GM23338 (cell line): ENCODE results near the gene COL4A3. TPM values are rescaled to one million over a fixed set of nuclear protein-coding genes. Genes with fewer than 3 reads are reported as not detected.
A peak's percentile ranks its signal among the peaks of the same experiment; 100 is the strongest.

Source experiments
- ATAC-seq: fragments of 200-7000 bp; cut with Tn5 transposase; 3 replicates; pipeline ENCODE4 v1.9.1; 2020
- DNase-seq: peaks from one replicate; pipeline ENCODE4 v3.0.0-alpha.2; 2015; ENCODE audit warnings: low spot score
- H2AFZ ChIP-seq: fragments of 200-600 bp; sonication (generic); 2 replicates; pipeline ENCODE4 v1.8.0; 2016; ENCODE audit warnings: antibody characterized with exemption, mild to moderate bottlenecking, moderate library complexity
- H3F3A ChIP-seq: fragments of 200-600 bp; sonication (generic); replicated peaks from 2 replicates; pipeline ENCODE4 v1.8.0; 2017; ENCODE audit warnings: antibody characterized with exemption, mixed run types, low read depth
- H3K27ac ChIP-seq: fragments of 200-600 bp; sonication (generic); 2 replicates; pipeline ENCODE4 v1.6.1; 2016; ENCODE audit warnings: low read depth
- H3K27me3 ChIP-seq: fragments of 200-600 bp; sonication (generic); 2 replicates; pipeline ENCODE4 v1.8.0; 2016; ENCODE audit warnings: mild to moderate bottlenecking, mixed run types, moderate library complexity; ENCODE audit not compliant: insufficient read depth
- H3K36me3 ChIP-seq: fragments of 200-600 bp; sonication (generic); 2 replicates; pipeline ENCODE4 v1.8.0; 2016; ENCODE audit warnings: mild to moderate bottlenecking; ENCODE audit not compliant: insufficient read depth
- H3K4me1 ChIP-seq: fragments of 200-600 bp; sonication (generic); 2 replicates; pipeline ENCODE4 v1.8.0; 2016; ENCODE audit warnings: mild to moderate bottlenecking, moderate library complexity; ENCODE audit not compliant: insufficient read depth
- H3K4me2 ChIP-seq: fragments of 200-600 bp; sonication (generic); 2 replicates; pipeline ENCODE4 v1.7.1; 2017; ENCODE audit warnings: mixed run types
- H3K4me3 ChIP-seq: fragments of 200-600 bp; sonication (generic); 2 replicates; pipeline ENCODE4 v1.6.1; 2016; ENCODE audit warnings: mixed run types
- H3K79me2 ChIP-seq: fragments of 200-600 bp; sonication (generic); replicated peaks from 2 replicates; pipeline ENCODE4 v1.8.0; 2017; ENCODE audit warnings: mild to moderate bottlenecking; ENCODE audit not compliant: insufficient read depth
- H3K9me2 ChIP-seq: fragments of 200-600 bp; sonication (generic); 2 replicates; pipeline ENCODE4 v1.8.0; 2017; ENCODE audit not compliant: insufficient read depth
- H4K20me1 ChIP-seq: fragments of 200-600 bp; sonication (generic); replicated peaks from 2 replicates; pipeline ENCODE4 v1.8.0; 2017; ENCODE audit warnings: mild to moderate bottlenecking; ENCODE audit not compliant: insufficient read depth
- H3K27ac Mint-ChIP-seq: 2 replicates; pipeline ENCODE4 v1.8.0; 2020; ENCODE audit warnings: inconsistent platforms, mild to moderate bottlenecking, moderate library complexity, mixed read lengths
- H3K27me3 Mint-ChIP-seq: 3 replicates; pipeline ENCODE4 v1.8.0; 2022; ENCODE audit warnings: low read depth, mild to moderate bottlenecking, moderate library complexity, mixed read lengths, inconsistent platforms; ENCODE audit not compliant: insufficient read depth, poor library complexity
- H3K36me3 Mint-ChIP-seq: 3 replicates; pipeline ENCODE4 v1.8.0; 2021; ENCODE audit warnings: low read depth, mild to moderate bottlenecking, inconsistent platforms, moderate library complexity, mixed read lengths
- H3K4me1 Mint-ChIP-seq: 3 replicates; pipeline ENCODE4 v1.8.0; 2020; ENCODE audit warnings: mild to moderate bottlenecking, inconsistent platforms, mixed read lengths
- H3K4me3 Mint-ChIP-seq: 3 replicates; pipeline ENCODE4 v1.8.0; 2021; ENCODE audit warnings: moderate library complexity, mild to moderate bottlenecking, inconsistent platforms, mixed read lengths
- H3K9me3 Mint-ChIP-seq: 3 replicates; pipeline ENCODE4 v1.8.0; 2020; ENCODE audit warnings: moderate library complexity, mild to moderate bottlenecking, inconsistent platforms, mixed read lengths
- CREB1 ChIP-seq: fragments of 250-450 bp; sonication (Bioruptor Pico); IDR thresholded peaks from 2 replicates; pipeline ENCODE4 v1.5.0; 2020; ENCODE audit warnings: low read depth, mild to moderate bottlenecking, moderate library complexity
- EZH2 ChIP-seq: fragments of 200-600 bp; sonication (generic); IDR thresholded peaks from one replicate; pipeline ENCODE4 v1.8.0; 2017; ENCODE audit warnings: antibody characterized with exemption, mild to moderate bottlenecking, low read depth; ENCODE audit not compliant: unreplicated experiment
- EZH2phosphoT487 ChIP-seq: fragments of 200-600 bp; sonication (generic); IDR thresholded peaks from one replicate; pipeline ENCODE4 v1.8.1; 2018; ENCODE audit warnings: antibody characterized with exemption; ENCODE audit not compliant: unreplicated experiment
- JUNB ChIP-seq: IDR thresholded peaks from one replicate; pipeline ENCODE4 v1.6.1; 2016; ENCODE audit warnings: antibody characterized with exemption; ENCODE audit not compliant: unreplicated experiment
- NANOG ChIP-seq: IDR thresholded peaks from 2 replicates; pipeline ENCODE4 v1.6.1; 2016; ENCODE audit warnings: antibody characterized with exemption, borderline replicate concordance
- POLR2AphosphoS5 ChIP-seq: IDR thresholded peaks from 2 replicates; pipeline ENCODE4 v1.6.1; 2016; ENCODE audit warnings: antibody characterized with exemption, low read depth
- STAT1 ChIP-seq: IDR thresholded peaks from one replicate; pipeline ENCODE4 v1.6.1; 2016; ENCODE audit warnings: antibody characterized with exemption; ENCODE audit not compliant: unreplicated experiment
- ZNF114 ChIP-seq: fragments of 250-450 bp; sonication (Bioruptor Pico); IDR thresholded peaks from 2 replicates; pipeline ENCODE4 v1.5.0; 2020; ENCODE audit warnings: mild to moderate bottlenecking, moderate library complexity
- ZNF331 ChIP-seq: fragments of 250-450 bp; sonication (Bioruptor Pico); IDR thresholded peaks from 2 replicates; pipeline ENCODE4 v1.5.0; 2020; ENCODE audit warnings: low read depth, mild to moderate bottlenecking, moderate library complexity
- polyA plus RNA-seq: library from polyadenylated mRNA; unstranded; fragments of >200 nt; fragmentation: Nextera tagmentation; extraction: Ambion mirVana; gene quantifications from 2 replicates; pipeline ENCODE4 v1.2.1, GENCODE V29; 2016
- total RNA-seq: library from RNA; depleted of rRNA; stranded (reverse); fragments of >200 nt; shearing (Covaris generic); gene quantifications from 2 replicates; pipeline ENCODE4 v1.2.3, GENCODE V29; 2014
- TF ChIP-seq, protein P1 (sequence below): fragments of 250-450 bp; sonication (Bioruptor Pico); IDR thresholded peaks from 2 replicates; pipeline ENCODE4 v1.5.0; 2020; ENCODE audit warnings: mild to moderate bottlenecking, moderate library complexity
- TF ChIP-seq, protein P2 (sequence below): IDR thresholded peaks from 2 replicates; pipeline ENCODE4 v1.6.1; 2016; ENCODE audit warnings: antibody characterized with exemption
- TF ChIP-seq, protein P3 (sequence below): IDR thresholded peaks from one replicate; pipeline ENCODE4 v1.6.1; 2018; ENCODE audit warnings: antibody characterized with exemption; ENCODE audit not compliant: unreplicated experiment
- TF ChIP-seq, protein P4 (sequence below), 2 experiments: fragments of 200-600 bp in 1 of 2; sonication (generic) in 1 of 2; conservative IDR thresholded peaks; 2 replicates each; pipeline versions ENCODE4 v1.5.1 to v1.6.1; 2016 to 2017; ENCODE audit warnings: antibody characterized with exemption in 2 of 2, low read depth in 2 of 2, mild to moderate bottlenecking in 2 of 2, moderate library complexity in 1 of 2

Gene COL4A3
- total and polyA plus RNA-seq, 2 experiments from 2014 or later: 1.1 to 3.5 TPM

DNA sequence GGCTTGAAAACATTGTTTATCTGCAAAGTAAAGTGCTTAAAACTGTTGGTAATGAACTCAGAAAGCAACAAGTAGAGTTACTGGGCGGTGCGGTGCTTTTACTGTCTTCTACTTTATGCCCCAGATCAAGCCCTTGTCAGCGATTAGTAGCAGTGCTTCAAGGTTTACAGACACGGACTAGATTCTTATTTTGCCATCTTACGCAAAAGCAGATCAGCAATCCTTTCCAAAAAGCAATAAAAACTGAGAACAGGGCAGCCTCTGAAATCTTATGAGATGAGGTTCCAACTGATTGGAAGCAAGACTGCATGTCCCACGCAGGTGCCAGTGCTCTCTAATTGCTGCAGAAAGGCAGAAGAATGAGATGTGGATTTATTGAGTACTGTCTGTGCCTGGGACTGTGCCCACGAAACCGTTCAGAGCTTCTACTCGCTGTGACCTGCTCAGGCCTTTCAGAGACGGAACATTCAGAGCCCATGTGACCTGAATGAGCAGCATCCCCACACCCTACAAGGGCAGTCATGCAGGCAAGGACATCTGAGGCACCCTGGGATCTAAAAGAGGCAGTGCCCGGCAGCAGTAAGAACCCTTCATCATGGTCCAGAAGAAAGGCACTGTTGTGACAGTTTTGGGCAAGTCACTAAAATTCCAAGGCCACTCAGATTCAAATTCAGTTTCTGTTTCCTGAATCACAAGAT is 15.7 kb downstream of the COL4A3 start:
- Mint-ChIP-seq H3K36me3 (no peaks in the 10 kb centered on the region; the same call in 2 of the 3 replicates), H3K27me3 (peaks cover 6% of the 10 kb centered on the region), H3K4me1 (peaks cover 14% of the 10 kb centered on the region), H3K27ac (no peak overlapping the region), H3K4me3 (no peak overlapping the region), H3K9me3 (no peaks in the 10 kb centered on the region; the same call in 2 of the 3 replicates)
- no peaks in the 10 kb centered on the region for H3K79me2 ChIP-seq
- no peaks in the 10 kb centered on the region for H3K36me3 ChIP-seq
- no peak overlapping the region for H3K4me2 ChIP-seq
- H3F3A ChIP-seq: no peaks in the 10 kb centered on the region
- ATAC-seq (no peak), DNase-seq (peak; percentile 9)
- TF ChIP-seq, protein P1, sequence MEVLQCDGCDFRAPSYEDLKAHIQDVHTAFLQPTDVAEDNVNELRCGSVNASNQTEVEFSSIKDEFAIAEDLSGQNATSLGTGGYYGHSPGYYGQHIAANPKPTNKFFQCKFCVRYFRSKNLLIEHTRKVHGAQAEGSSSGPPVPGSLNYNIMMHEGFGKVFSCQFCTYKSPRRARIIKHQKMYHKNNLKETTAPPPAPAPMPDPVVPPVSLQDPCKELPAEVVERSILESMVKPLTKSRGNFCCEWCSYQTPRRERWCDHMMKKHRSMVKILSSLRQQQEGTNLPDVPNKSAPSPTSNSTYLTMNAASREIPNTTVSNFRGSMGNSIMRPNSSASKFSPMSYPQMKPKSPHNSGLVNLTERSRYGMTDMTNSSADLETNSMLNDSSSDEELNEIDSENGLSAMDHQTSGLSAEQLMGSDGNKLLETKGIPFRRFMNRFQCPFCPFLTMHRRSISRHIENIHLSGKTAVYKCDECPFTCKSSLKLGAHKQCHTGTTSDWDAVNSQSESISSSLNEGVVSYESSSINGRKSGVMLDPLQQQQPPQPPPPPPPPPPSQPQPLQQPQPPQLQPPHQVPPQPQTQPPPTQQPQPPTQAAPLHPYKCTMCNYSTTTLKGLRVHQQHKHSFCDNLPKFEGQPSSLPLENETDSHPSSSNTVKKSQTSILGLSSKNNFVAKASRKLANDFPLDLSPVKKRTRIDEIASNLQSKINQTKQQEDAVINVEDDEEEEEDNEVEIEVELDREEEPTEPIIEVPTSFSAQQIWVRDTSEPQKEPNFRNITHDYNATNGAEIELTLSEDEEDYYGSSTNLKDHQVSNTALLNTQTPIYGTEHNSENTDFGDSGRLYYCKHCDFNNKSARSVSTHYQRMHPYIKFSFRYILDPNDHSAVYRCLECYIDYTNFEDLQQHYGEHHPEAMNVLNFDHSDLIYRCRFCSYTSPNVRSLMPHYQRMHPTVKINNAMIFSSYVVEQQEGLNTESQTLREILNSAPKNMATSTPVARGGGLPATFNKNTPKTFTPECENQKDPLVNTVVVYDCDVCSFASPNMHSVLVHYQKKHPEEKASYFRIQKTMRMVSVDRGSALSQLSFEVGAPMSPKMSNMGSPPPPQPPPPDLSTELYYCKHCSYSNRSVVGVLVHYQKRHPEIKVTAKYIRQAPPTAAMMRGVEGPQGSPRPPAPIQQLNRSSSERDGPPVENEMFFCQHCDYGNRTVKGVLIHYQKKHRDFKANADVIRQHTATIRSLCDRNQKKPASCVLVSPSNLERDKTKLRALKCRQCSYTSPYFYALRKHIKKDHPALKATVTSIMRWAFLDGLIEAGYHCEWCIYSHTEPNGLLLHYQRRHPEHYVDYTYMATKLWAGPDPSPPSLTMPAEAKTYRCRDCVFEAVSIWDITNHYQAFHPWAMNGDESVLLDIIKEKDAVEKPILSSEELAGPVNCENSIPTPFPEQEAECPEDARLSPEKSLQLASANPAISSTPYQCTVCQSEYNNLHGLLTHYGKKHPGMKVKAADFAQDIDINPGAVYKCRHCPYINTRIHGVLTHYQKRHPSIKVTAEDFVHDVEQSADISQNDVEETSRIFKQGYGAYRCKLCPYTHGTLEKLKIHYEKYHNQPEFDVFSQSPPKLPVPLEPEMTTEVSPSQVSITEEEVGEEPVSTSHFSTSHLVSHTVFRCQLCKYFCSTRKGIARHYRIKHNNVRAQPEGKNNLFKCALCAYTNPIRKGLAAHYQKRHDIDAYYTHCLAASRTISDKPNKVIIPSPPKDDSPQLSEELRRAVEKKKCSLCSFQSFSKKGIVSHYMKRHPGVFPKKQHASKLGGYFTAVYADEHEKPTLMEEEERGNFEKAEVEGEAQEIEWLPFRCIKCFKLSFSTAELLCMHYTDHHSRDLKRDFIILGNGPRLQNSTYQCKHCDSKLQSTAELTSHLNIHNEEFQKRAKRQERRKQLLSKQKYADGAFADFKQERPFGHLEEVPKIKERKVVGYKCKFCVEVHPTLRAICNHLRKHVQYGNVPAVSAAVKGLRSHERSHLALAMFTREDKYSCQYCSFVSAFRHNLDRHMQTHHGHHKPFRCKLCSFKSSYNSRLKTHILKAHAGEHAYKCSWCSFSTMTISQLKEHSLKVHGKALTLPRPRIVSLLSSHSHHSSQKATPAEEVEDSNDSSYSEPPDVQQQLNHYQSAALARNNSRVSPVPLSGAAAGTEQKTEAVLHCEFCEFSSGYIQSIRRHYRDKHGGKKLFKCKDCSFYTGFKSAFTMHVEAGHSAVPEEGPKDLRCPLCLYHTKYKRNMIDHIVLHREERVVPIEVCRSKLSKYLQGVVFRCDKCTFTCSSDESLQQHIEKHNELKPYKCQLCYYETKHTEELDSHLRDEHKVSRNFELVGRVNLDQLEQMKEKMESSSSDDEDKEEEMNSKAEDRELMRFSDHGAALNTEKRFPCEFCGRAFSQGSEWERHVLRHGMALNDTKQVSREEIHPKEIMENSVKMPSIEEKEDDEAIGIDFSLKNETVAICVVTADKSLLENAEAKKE: no peak
- TF ChIP-seq, protein P2, sequence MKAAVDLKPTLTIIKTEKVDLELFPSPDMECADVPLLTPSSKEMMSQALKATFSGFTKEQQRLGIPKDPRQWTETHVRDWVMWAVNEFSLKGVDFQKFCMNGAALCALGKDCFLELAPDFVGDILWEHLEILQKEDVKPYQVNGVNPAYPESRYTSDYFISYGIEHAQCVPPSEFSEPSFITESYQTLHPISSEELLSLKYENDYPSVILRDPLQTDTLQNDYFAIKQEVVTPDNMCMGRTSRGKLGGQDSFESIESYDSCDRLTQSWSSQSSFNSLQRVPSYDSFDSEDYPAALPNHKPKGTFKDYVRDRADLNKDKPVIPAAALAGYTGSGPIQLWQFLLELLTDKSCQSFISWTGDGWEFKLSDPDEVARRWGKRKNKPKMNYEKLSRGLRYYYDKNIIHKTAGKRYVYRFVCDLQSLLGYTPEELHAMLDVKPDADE: no peak
- TF ChIP-seq NANOG (no peak), POLR2AphosphoS5 (no peak), ZNF331 (no peak), EZH2 (no peak), JUNB (no peak), ZNF114 (no peak), STAT1 (no peak), CREB1 (CRISPR knock-in tag) (no peak), EZH2phosphoT487 (no peak)
- TF ChIP-seq, protein P3, sequence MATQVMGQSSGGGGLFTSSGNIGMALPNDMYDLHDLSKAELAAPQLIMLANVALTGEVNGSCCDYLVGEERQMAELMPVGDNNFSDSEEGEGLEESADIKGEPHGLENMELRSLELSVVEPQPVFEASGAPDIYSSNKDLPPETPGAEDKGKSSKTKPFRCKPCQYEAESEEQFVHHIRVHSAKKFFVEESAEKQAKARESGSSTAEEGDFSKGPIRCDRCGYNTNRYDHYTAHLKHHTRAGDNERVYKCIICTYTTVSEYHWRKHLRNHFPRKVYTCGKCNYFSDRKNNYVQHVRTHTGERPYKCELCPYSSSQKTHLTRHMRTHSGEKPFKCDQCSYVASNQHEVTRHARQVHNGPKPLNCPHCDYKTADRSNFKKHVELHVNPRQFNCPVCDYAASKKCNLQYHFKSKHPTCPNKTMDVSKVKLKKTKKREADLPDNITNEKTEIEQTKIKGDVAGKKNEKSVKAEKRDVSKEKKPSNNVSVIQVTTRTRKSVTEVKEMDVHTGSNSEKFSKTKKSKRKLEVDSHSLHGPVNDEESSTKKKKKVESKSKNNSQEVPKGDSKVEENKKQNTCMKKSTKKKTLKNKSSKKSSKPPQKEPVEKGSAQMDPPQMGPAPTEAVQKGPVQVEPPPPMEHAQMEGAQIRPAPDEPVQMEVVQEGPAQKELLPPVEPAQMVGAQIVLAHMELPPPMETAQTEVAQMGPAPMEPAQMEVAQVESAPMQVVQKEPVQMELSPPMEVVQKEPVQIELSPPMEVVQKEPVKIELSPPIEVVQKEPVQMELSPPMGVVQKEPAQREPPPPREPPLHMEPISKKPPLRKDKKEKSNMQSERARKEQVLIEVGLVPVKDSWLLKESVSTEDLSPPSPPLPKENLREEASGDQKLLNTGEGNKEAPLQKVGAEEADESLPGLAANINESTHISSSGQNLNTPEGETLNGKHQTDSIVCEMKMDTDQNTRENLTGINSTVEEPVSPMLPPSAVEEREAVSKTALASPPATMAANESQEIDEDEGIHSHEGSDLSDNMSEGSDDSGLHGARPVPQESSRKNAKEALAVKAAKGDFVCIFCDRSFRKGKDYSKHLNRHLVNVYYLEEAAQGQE: no peak
- TF ChIP-seq, protein P4, sequence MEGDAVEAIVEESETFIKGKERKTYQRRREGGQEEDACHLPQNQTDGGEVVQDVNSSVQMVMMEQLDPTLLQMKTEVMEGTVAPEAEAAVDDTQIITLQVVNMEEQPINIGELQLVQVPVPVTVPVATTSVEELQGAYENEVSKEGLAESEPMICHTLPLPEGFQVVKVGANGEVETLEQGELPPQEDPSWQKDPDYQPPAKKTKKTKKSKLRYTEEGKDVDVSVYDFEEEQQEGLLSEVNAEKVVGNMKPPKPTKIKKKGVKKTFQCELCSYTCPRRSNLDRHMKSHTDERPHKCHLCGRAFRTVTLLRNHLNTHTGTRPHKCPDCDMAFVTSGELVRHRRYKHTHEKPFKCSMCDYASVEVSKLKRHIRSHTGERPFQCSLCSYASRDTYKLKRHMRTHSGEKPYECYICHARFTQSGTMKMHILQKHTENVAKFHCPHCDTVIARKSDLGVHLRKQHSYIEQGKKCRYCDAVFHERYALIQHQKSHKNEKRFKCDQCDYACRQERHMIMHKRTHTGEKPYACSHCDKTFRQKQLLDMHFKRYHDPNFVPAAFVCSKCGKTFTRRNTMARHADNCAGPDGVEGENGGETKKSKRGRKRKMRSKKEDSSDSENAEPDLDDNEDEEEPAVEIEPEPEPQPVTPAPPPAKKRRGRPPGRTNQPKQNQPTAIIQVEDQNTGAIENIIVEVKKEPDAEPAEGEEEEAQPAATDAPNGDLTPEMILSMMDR (conservative IDR thresholded peaks at IDR 0.05; ENCODE audit: low read depth in 2 of 2): no peak
- no peaks in the 10 kb centered on the region for H3K27me3 ChIP-seq
- peak overlapping the region; percentile 77 for H2AFZ ChIP-seq
- peaks cover 8% of the 10 kb centered on the region for H3K4me1 ChIP-seq
- H3K4me3 ChIP-seq: no peak overlapping the region
- H3K27ac ChIP-seq: no peak overlapping the region
- H3K9me2 ChIP-seq: peaks cover 3% of the 10 kb centered on the region; the same call in 1 of the 2 replicates
- H4K20me1 ChIP-seq: no peaks in the 10 kb centered on the region
